GM15510 (cell line): ENCODE results near the gene ATP8A2.

Source experiments
- POLR2A ChIP-seq: IDR thresholded peaks from 3 replicates; pipeline ENCODE4 v1.6.1; 2011; ENCODE audit warnings: borderline replicate concordance; ENCODE audit not compliant: insufficient read length; ENCODE audit errors: extremely low read depth

Gene ATP8A2

GRCh38 chr13:26045142-26045541 is 673.4 kb downstream of the ATP8A2 start:
- TF ChIP-seq POLR2A = no peak

GRCh38 chr13:26046639-26047038 is 674.9 kb downstream of the ATP8A2 start:
- no peak for TF ChIP-seq POLR2A

- TF ChIP-seq POLR2A = no peak
Observed at GRCh38 chr13:26047040-26047439, 675.3 kb downstream of the ATP8A2 start.

GRCh38 chr13:26048741-26049140 is 677.0 kb downstream of the ATP8A2 start:
- no peak for TF ChIP-seq POLR2A

GRCh38 chr13:26050568-26051230 is 678.9 kb downstream of the ATP8A2 start:
- no peak for TF ChIP-seq POLR2A

GRCh38 chr13:26051231-26051656 is 679.5 kb downstream of the ATP8A2 start:
- TF ChIP-seq POLR2A = no peak

- no peak for TF ChIP-seq POLR2A
Observed at GRCh38 chr13:26051657-26052311, 680.0 kb downstream of the ATP8A2 start, which contains the start of gene SHISA2. Gene SHISA2 (minus strand): TSS chr13:26052016. CDS start chr13:26050975, 1,041 bp downstream.

- TF ChIP-seq POLR2A = no peak
Observed at GRCh38 chr13:26052337-26052736, 680.6 kb downstream of the ATP8A2 start.

- TF ChIP-seq POLR2A = no peak
Observed at GRCh38 chr13:26053418-26053980, 681.7 kb downstream of the ATP8A2 start.

GRCh38 chr13:26054896-26055295 is 683.1 kb downstream of the ATP8A2 start:
- TF ChIP-seq POLR2A = no peak

- no peak for TF ChIP-seq POLR2A
Observed at GRCh38 chr13:26058704-26059103, 686.9 kb downstream of the ATP8A2 start.

- TF ChIP-seq POLR2A = no peak
Observed at GRCh38 chr13:26060357-26060756, 688.6 kb downstream of the ATP8A2 start.

GRCh38 chr13:26061256-26061655 is 689.5 kb downstream of the ATP8A2 start:
- no peak for TF ChIP-seq POLR2A

- no peak for TF ChIP-seq POLR2A
Observed at GRCh38 chr13:26061947-26062346, 690.2 kb downstream of the ATP8A2 start.

GRCh38 chr13:26062853-26063444 is 691.2 kb downstream of the ATP8A2 start:
- no peak for TF ChIP-seq POLR2A
